Inflammatory macrophage treated with lipopolysaccharide for 4 hours (primary cell): ENCODE measurements around the gene KCNH6.

Experiments used
- DNase-seq: peaks from one replicate; pipeline ENCODE4 v3.0.0-alpha.2; 2020

KCNH6 gene

DNA sequence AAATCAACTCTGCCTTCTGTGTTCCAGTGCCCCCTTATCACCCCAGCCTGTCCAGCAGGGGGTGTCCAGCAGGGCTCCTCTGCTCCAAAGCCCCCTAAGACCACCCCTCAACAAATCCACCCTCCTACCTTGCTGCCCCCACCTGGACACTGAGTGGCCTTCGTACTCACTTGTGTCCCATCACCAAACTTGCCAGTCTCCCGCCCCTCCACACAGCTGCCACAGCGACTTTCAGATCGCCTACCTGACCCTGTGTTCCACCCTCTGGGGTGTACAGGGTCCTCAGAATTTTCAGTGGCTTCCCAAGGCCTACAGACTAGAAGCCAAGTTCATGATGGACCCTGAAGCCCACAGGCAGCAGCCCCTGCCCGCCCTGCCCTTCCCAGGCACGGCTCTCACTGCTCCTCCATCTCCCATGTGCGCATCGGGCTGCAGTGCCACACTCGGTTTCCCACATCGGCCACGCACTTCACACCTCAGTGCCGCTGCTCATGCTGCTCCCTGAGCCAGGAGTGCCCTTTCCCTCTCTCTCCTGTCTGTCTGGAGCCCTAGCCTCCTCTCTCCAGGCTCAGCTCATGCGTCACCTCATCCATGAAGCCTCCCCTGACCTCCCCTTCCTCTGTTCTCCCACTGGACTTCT lies 11.8 kb downstream of the KCNH6 start:
- DNase-seq, result no peak

DNA sequence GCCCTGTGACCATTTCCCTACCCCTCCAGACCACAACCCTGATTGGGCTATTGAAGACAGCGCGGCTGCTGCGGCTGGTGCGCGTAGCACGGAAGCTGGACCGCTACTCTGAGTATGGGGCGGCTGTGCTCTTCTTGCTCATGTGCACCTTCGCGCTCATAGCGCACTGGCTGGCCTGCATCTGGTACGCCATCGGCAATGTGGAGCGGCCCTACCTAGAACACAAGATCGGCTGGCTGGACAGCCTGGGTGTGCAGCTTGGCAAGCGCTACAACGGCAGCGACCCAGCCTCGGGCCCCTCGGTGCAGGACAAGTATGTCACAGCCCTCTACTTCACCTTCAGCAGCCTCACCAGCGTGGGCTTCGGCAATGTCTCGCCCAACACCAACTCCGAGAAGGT lies 12.5 kb downstream of the KCNH6 start:
- DNase-seq, result no peak

DNA sequence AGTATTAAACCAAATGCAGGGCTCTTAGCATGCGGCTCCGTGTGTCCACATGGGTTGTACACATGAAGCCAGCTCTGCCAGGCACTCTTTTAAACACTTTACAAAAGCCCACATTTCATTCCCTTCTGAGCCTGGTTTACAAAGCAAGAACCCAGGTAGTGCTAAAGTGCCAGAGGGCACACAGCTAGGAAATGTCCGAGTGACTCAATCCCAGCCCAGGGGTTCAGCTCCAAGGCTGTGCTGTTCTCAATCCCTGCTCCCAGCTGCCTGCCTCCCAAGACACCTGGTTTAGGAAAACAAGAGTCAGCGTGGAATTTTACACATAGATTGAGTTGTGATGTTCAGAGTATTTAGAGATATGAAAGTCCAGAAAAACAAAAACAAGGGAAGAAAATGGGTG lies 13.8 kb downstream of the KCNH6 start:
- DNase-seq, result no peak

DNA sequence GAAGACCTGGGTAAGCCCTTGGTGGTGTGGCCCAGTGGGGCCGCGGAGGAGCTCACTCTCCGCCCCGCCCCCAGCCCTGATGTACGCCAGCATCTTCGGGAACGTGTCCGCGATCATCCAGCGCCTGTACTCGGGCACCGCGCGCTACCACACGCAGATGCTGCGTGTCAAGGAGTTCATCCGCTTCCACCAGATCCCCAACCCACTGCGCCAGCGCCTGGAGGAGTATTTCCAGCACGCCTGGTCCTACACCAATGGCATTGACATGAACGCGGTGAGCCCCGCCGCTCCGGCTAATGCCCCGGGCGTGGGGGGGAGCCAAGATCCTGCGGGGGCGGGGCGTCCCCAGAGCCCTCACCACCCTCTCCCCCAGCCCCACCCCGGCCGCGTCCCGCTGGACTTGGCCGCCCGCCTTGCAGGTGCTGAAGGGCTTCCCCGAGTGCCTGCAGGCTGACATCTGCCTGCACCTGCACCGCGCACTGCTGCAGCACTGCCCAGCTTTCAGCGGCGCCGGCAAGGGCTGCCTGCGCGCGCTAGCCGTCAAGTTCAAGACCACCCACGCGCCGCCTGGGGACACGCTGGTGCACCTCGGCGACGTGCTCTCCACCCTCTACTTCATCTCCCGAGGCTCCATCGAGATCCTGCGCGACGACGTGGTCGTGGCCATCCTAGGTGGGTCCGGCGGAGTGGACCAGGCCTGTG lies 15.0 kb downstream of the KCNH6 start:
- no peak for DNase-seq

DNA sequence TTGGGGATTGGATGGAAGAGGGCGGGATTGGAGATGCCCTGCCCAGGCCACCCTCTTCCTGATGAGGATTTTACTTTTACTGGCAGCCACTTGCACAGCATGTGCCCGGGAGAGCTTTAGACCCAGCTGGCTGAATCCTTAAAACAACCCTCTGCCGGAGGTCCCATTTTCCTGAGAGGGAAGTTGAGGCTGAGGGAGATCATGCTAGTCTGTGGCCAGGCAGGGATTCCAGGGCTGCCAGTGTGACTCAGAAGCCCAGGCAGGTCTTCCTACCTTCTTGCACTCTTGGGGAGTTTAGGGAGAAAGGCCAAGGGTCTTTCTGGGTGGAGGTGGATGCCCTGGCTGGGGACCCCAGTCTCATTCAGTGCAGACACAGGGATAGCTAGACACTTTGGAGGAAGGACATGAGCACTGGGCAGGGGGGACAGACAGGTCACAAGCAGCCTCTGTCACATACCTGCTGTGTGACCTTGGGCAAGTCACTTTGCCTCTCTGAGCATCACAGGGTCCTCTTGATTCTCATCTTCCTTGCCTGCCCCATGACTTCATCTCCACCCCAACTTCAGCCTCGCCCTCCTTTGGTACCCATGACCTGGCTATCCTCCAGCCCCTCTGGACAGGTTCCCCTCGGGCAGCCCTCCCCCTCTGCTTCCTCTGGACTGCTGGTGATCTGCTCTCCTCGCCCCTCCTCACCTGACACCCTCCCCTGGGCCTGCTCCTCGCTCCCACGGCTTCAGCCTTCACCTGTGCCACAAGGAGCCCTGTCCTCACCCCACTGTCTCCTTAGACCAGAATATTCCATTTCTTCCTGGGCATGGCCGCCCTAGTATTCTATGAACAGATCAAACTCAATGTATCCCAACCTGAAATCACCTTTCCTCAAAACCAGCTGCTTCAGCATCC lies 15.8 kb downstream of the KCNH6 start:
- no peak for DNase-seq

DNA sequence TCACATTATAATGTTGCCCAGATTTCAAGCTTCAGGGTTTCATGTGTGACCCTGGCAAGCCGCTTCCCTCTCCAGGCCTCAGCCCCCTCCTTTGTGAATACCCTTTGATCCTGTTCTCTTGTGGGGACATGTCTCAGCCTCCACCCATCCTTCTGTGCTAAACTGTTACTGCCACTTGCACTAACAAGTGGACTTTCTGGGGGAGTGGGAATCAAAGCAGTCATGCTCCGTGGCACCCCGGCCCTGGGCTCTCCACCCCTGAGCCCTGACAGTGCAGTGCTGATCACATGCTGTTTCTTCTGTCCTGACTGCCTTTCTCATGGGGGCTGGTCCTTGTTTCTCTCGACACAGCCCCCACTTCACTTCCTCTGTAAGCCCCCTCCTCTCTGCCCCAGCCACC lies 17.4 kb downstream of the KCNH6 start:
- no peak for DNase-seq

DNA sequence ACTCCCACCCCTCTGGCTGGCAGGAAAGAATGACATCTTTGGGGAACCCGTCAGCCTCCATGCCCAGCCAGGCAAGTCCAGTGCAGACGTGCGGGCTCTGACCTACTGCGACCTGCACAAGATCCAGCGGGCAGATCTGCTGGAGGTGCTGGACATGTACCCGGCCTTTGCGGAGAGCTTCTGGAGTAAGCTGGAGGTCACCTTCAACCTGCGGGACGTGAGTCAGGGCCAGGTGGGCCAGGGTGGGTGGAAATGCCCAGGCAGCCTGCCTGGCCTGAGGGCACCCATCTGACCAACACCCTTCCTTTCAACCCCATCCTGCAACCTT lies 19.0 kb downstream of the KCNH6 start:
- no peak for DNase-seq

DNA sequence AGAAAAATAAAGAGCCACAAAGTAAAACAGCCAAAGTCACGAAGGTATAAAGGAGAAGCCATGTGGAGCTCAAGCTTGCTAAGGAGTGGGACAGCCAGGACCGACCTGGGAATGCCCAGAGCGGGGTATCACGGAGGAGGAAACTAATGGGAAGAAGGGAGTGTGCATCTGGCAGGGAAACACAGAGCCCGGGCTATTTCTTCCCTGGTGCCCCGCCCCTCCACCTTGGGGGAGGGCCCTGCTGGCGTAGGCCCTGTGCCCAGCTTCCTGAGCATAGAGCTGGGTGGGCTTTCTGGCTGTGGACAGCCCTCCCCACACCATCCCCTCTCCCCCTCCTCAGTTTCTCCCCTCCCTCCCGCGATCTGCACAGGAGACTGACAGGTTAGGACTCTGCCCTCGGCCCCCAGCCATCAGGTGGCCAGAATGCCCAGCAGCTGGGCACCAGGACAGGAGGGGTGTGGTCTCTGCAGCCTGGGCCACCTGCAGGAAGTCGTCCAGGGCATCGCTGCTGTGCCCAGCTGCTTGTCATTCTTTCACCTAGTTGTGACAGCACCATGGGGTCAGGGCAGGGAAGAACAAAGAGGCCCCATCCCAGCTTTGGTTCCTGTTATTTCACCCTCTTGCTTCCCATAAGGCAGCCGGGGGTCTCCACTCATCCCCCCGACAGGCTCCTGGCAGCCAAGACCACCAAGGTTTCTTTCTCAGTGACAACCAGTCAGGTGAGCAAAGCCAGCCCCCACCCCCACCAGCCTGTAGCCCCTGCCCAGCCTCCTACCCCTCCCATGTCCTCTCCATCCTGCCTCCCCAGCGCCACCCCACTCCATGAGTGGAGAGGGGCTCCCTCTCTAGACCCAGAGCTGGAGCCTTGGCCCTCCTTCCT lies 20.0 kb downstream of the KCNH6 start:
- no peak for DNase-seq

DNA sequence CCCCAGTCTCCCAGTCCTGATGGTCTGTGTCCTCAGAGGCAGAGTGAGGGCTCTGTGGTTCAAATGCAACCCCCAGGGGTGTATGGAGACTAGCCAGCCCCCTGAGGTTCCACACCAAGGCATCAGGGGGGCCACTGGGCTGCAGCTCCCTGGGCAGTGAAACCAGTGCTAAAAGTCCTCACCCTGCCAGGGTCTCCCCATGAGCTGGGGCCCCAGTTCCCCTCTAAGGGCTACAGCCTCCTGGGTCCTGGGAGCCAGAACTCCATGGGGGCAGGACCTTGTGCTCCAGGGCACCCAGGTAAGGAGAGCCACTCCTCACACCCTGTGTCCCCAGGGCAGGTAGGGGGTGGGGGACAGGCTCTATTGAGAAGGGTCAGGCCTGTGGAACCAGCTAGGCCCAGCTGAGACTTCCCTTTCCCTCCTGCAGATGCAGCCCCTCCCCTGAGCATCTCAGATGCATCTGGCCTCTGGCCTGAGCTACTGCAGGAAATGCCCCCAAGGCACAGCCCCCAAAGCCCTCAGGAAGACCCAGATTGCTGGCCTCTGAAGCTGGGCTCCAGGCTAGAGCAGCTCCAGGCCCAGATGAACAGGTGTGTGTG lies 20.8 kb downstream of the KCNH6 start:
- no peak for DNase-seq

DNA sequence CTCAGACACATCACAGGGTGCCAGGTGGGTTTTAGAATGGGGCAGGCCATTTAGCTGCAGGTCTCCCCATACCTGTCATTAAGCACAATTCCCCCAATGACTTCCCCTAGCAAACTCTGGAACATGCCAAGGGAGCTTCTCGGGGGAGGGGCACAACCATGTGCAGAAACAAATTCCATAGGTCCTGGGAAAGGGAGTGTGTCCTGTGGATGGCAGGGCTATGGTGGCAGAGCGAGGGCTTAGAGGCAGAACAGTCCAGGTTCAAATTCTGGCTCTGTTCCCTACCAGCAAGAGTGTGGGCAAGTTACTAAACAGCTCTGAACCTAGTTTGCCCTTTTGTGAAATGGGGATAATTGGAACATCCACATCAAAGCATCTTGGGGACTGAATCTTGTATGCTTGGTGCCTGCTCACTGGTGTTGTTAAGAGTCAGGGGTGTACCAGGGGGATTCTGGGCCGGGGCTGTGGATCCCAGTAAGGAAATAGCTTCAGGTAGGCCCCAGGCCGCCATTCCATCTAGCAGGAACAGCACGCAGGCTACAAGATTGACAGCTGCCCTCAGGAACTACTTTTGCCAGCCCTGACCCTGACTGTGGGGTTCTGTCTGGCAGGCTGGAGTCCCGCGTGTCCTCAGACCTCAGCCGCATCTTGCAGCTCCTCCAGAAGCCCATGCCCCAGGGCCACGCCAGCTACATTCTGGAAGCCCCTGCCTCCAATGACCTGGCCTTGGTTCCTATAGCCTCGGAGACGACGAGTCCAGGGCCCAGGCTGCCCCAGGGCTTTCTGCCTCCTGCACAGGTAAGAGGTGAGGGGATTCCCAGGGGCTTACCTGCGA lies 21.5 kb downstream of the KCNH6 start:
- no peak for DNase-seq

DNA sequence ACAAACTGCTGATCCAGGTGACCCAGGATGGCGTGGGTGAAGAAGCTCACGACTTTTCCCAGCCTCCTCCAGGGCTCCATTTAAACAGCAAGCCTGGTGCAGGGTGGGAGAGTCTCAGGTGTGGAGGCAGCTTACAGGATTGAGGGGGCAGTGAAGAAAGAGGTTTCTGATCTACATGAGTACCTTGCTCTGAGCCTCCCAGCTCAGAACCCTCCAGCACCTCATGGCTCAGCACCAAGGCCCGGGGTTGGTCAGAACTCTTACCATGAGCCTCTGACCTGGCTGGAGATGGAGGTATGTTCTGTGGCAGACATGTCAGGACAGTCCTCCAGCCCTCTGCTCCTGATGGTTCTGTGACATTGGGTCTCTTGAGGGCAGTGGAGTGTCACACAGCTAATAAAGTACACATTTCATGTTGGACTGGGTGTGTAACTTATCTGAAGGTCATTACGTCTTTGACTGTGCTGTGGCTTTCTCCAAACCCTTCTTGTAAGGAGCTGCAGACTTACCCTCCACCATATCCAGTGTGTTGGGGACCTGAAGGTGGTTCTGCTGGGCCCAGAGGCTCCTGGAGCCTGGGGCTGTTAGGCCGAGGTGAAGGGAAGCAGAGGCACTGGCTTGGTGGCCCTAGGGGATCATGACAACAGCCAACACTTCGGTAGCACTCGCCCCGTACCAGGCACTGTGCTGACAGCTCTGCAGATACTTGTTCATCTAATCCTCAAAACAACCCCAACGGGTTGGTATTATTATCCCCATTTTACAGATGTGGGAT lies 23.3 kb downstream of the KCNH6 start:
- DNase-seq, result no peak

DNA sequence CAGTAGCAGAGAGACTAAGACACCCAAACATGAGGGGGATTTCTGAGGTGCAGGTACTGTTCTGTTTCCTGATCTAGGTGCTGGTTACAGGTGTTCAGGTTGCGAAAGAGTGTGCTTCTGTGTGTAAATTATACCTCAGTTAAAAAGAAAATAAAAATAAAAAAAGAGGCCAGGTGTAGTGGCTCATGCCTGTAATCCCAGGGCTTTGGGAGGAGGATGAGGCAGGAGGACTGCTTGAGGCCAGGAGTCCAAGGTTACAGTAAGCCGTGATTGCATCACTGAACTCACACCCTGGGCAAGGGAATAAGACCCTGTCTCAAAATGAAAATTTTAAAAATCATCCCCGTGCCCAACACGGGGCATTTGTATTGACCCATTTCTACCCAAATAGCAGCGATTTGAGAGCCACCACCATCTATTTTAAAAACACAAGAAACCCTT lies 23.9 kb downstream of the KCNH6 start:
- DNase-seq, result no peak

DNA sequence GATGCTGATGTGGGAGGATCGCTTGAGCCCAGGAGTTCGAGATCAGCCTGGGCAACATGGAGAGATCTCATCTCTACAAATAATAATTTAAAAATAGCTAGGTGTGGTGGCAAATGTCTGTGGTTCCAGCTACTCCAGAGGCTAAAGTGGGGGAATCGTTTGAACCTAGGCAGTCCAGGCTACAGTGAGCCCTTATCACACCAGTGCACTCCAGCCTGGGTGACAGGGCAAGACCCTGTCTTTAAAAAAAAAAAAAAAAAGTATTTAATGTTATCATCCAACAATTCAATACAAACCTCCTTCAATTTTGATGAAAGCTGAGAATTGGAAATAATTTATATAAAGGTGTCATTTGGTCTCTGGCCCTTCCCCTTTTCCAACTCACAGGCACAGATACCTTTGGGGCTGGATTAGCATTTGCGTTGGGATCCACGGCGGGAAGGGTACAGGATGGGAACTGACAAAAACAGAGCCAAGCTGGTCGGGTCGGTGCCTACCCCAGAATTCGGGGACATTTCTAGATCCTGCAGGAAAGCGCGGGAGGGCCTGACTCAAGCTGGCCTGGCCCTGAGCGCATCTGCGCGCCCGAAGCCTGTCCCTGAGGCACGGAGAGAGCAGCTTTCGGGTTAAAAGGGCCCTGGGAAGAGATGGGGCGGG lies 26.3 kb downstream of the KCNH6 start:
- DNase-seq, result no peak

DNA sequence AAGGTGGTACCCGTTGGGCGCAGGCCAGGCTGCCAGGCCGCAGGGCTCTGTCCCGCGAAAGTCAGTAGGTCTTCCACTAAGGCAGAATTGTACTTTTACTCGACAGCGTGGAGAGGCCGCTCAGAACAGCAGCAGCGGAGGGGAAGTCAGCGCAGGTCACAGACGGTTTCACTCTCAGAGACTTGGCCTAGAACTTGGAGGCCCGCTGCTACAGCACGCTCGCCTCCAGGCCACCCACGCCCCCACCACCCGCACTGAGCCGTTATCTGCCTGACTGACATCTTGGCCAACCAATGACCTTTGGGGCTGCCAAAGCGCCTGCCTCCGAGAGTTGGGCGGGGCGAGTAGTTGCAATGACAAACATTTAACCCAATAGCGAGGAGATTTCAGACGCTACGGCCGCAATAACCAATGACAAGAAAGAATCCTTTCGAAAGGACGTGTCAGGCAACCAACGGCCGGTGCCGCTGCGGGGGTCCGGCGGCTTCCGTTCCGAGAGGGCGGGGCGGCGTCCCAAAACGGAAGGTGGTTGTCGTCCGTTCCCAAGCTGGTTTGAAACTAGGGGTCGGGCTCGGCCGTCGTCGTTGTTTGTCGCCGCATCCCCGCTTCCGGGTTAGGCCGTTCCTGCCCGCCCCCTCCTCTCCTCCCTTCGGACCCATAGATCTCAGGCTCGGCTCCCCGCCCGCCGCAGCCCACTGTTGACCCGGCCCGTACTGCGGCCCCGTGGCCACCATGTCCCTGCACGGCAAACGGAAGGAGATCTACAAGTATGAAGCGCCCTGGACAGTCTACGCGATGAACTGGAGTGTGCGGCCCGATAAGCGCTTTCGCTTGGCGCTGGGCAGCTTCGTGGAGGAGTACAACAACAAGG lies 27.0 kb downstream of the KCNH6 start, which contains the start of gene DCAF7:
Gene DCAF7 (plus strand): TSS at position 532 of the 871 bp plus-strand sequence. CDS start 201 bp downstream, at position 733.
- DNase-seq, result peak; percentile 100

DNA sequence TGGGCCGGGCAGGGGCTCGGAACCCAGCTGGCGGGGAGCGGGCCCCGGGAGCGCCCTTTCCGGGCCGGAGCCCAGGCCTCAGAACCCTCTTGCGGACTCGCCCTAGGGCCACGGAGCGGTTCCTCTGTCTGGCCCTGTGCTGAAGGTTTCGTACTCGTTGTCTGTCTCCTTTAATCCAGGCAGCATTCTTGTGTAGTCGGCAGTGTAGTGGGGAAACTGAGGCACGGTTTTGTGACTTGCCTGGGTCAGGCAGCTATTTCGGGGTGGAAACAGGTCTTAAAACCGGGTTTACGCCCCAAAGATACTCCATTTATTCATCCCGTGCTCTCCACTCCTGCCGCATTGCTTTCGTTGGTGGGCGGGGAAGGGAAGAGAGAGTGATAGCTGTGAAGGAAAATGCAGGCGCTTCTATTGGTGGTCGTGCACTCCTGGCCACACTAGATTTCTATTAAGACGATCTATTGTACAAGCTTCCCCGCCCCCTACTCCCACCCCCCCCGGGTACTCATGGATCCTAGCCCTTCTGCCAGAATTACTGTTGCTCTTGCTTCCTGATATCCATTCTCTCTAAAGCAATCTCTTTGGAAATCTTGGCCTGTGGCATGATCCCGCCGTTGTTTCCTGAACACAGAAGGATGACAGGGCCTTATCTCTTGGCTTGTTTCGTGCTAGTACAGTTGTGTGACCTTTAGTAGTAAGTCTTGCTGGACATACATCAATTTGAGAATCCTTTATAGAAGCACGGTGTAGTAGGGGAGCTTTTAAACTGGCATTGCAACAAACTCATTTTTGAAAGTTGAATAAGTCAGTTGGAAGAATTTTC lies 27.9 kb downstream of the KCNH6 start:
- peak; percentile 56 for DNase-seq

DNA sequence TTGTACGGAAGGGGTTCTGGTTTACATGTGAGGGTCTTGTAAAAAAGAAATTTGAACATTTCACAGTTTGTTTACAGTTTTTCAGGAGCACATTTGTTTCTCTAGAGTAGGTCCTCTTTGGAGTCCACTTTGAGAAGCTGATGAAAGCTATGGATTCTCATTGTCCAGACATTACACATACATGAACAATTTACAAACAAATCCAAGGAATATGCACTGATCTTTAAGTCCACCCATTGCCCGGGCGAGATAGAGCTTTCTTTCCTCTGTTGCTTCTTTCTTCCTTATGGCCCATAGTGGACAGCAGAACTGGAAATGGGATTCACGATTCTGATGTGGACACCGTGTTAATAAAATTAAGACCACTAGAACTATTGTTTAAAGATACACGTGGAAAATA lies 29.1 kb downstream of the KCNH6 start:
- no peak for DNase-seq

DNA sequence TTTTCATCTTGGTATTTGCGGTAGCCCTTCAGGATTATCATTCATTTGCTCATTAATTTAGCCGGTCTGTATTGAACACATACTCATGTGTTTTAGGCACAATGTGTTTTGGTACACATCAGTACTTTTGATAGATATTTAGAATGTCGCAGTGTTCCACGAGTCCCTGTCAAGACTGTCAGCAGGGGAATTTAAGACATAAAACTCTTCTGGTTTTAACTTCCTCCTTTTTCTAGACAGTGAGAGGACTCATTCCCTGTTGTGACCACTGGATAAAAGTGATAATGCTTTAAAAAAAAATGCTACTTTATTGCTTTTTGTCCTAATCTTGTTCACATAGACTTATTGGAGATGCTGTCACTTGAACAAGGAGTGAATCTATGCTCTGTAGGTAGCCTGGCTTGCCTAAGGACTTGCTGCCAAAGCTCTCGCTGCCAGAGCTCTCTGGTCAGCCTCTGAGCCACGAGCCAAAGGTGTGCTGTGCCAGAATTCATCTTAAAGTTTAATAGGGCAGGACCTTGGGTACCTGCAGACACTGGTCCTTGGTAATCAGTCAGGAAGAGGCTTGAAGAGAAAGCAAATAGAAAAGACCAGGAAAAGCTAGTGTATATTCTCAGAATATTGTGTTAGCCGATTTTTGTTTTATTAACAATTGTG lies 32.5 kb downstream of the KCNH6 start:
- peak; percentile 48 for DNase-seq
